A673 (cell line): Measurements from ENCODE around the gene HS6ST3. TPM values are rescaled to one million over a fixed set of nuclear protein-coding genes. Genes with fewer than 3 reads are reported as not detected.
"Not testable (repeated sequence)": the region's sequence is repeated elsewhere in the genome, so short reads cannot be mapped to it uniquely, and the experiment has no call there.

ENCODE experiments used
- BruUV-seq: library from RNA; stranded (reverse); fragments of 400-500 nt; replicated peaks from 2 replicates; lab custom pipeline; 2021; lab: Mats Ljungman, UMichigan
- CTCF ChIA-PET: fragments of 300-600 bp; sonication (Branson Sonifier 250); formaldehyde crosslinking; loops from one replicate; lab custom pipeline; 2022; ENCODE audit warnings: antibody characterized with exemption; lab: Charles Lee
- POLR2A ChIA-PET: fragments of 300-600 bp; sonication (Branson Sonifier 250); formaldehyde crosslinking; loops from one replicate; lab custom pipeline; 2022; ENCODE audit warnings: antibody characterized with exemption; ENCODE audit not compliant: low non-redundant PET; lab: Charles Lee
- DNase-seq: peaks from one replicate; pipeline ENCODE4 v3.0.0-alpha.2; 2015; ENCODE audit warnings: low spot score
- H3K27ac ChIP-seq: fragments of 200-600 bp; sonication (generic); 2 replicates; pipeline ENCODE4 v1.5.1; 2016; ENCODE audit warnings: mixed run types, low read depth, mild to moderate bottlenecking, mixed read lengths, antibody characterized with exemption, low read length; ENCODE audit not compliant: poor library complexity, severe bottlenecking
- H3K27me3 ChIP-seq: fragments of 200-600 bp; sonication (generic); replicated peaks from 2 replicates; pipeline ENCODE4 v1.6.1; 2017; ENCODE audit warnings: mixed run types, low read depth, mild to moderate bottlenecking, mixed read lengths, antibody characterized with exemption, low read length; ENCODE audit not compliant: insufficient read depth, poor library complexity
- H3K36me3 ChIP-seq: fragments of 200-600 bp; sonication (generic); 2 replicates; pipeline ENCODE4 v1.6.1; 2016; ENCODE audit warnings: mixed run types, mild to moderate bottlenecking, mixed read lengths, antibody characterized with exemption, low read length; ENCODE audit not compliant: insufficient read depth, poor library complexity, severe bottlenecking
- H3K4me1 ChIP-seq: fragments of 200-600 bp; sonication (generic); 2 replicates; pipeline ENCODE4 v1.6.1; 2017; ENCODE audit warnings: mixed run types, mild to moderate bottlenecking, mixed read lengths, antibody characterized with exemption, low read length; ENCODE audit not compliant: insufficient read depth, poor library complexity, severe bottlenecking
- H3K4me3 ChIP-seq: fragments of 200-600 bp; sonication (generic); 2 replicates; pipeline ENCODE4 v1.5.1; 2016; ENCODE audit warnings: low read depth, mixed run types, mild to moderate bottlenecking, mixed read lengths, low read length; ENCODE audit not compliant: poor library complexity, severe bottlenecking
- H3K9me3 ChIP-seq: fragments of 200-600 bp; sonication (generic); 2 replicates; pipeline ENCODE4 v1.6.1; 2016; ENCODE audit warnings: mixed run types, low read depth, mild to moderate bottlenecking, mixed read lengths, antibody characterized with exemption, low read length; ENCODE audit not compliant: poor library complexity, severe bottlenecking
- CTCF ChIP-seq: fragments of 300-800, 200-600 bp; sonication (generic); conservative IDR thresholded peaks from 2 replicates; pipeline ENCODE4 v1.5.1; 2017; ENCODE audit warnings: low read depth, mild to moderate bottlenecking, antibody characterized with exemption, low read length, moderate library complexity, mixed read lengths
- EZH2 ChIP-seq: fragments of 200-600 bp; sonication (generic); IDR thresholded peaks from 2 replicates; pipeline ENCODE4 v1.6.1; 2017; ENCODE audit warnings: borderline replicate concordance, low read depth, mild to moderate bottlenecking, mixed read lengths, antibody characterized with exemption, low read length; ENCODE audit not compliant: poor library complexity, severe bottlenecking
- intact Hi-C: fragments of 100-400 bp; cut with micrococcal nuclease; formaldehyde crosslinking; loops from one replicate; pipeline ENCODE4 v1.10.0; 2022; ENCODE audit not compliant: unreplicated experiment
- total RNA-seq: library from RNA; stranded (reverse); gene quantifications from 2 replicates; pipeline ENCODE4 v1.2.3, GENCODE V29; 2021

HS6ST3 gene
- total RNA-seq, 1 experiment from 2014 or later, result not detected

DNA sequence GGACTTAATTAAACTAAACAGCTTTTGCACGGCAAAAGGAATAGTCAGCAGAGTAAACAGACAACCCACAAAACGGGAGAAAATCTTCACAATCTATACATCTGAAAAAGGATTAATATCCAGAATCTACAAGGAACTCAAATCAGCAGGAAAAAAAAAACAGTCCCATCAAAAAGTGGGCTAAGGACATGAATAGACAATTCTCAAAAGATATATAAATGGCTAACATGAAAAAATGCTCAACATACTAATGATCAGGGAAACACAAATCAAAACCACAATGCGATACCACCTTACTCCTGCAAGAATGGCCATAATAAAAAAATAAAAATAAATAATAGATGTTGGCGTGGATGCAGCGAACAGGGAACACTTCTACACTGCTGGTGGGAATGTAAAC, 38.4 kb upstream of the HS6ST3 start:
- DNase-seq, CTCF ChIA-PET, intact Hi-C loops, POLR2A ChIA-PET, H3K27ac ChIP-seq, H3K36me3 ChIP-seq, H3K27me3 ChIP-seq, H3K4me3 ChIP-seq, H3K9me3 ChIP-seq, H3K4me1 ChIP-seq, BruUV-seq: not testable (repeated sequence)

DNA sequence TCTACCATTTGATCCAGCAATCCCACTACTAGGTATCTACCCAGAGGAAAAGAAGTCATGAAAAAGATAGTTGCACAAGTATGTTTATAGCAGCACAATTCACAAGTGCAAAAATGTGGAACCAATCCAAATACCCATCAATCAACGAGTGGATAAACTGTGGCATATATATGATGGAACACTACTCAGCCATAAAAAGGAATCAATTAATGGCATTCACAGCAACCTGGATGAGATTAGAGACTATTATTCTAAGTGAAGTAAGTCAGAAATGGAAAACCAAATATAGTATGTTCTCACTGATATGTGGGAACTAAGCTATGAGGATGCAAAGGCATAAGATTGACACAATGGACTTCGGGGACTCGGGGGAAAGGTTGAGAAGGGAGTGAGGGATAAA, 38.0 kb upstream of the HS6ST3 start:
- CTCF ChIA-PET, DNase-seq, H3K4me1 ChIP-seq, H3K9me3 ChIP-seq, H3K27me3 ChIP-seq, BruUV-seq, POLR2A ChIA-PET, H3K27ac ChIP-seq, intact Hi-C loops, H3K36me3 ChIP-seq: not testable (repeated sequence)
- H3K4me3 ChIP-seq, result peak overlapping the region; percentile 74

GRCh38 chr13:96052656-96053002, 37.3 kb upstream of the HS6ST3 start:
- Histone ChIP-seq H3K4me1 (no peaks in the 10 kb centered on the region), H3K9me3 (no peaks in the 10 kb centered on the region), H3K27ac (peak overlapping the region; percentile 38), H3K4me3 (peak overlapping the region; percentile 74), H3K27me3 (no peaks in the 10 kb centered on the region), H3K36me3 (no peaks in the 10 kb centered on the region)
- no TSS peak for BruUV-seq
- DNase-seq, result peak; percentile 58
- ChIA-PET POLR2A (no interaction called here), CTCF (no interaction called here)
- TF ChIP-seq EZH2 (no peak), CTCF (no peak)
- intact Hi-C loops, result no loop called here

- no TSS peak for BruUV-seq
- intact Hi-C loops, result no loop called here
- no peaks in the 10 kb centered on the region for H3K36me3 ChIP-seq
- peak within 1 kb of the TSS; percentile 38 for H3K27ac ChIP-seq
- POLR2A ChIA-PET, result no interaction called here
- H3K4me1 ChIP-seq, result no peaks in the 10 kb centered on the region
- CTCF ChIA-PET, result no interaction called here
- H3K27me3 ChIP-seq, result no peaks in the 10 kb centered on the region
- peak within 1 kb of the TSS; percentile 74 for H3K4me3 ChIP-seq
- DNase-seq, result peak; percentile 77
- TF ChIP-seq CTCF (no peak), EZH2 (no peak)
- no peaks in the 10 kb centered on the region for H3K9me3 ChIP-seq
These were observed 36.8 kb upstream of the HS6ST3 start, which contains the start of gene UGGT2 for GRCh38 chr13:96053003-96053703. Gene UGGT2, minus strand, starts transcription at chr13:96053401. Its CDS starts 89 bp downstream, at chr13:96053312.
